Measurements from ENCODE around the gene MS4A3. TPM values are rescaled to one million over a fixed set of nuclear protein-coding genes. Genes with fewer than 3 reads are reported as not detected.
"Not testable (repeated sequence)": the region's sequence is repeated elsewhere in the genome, so short reads cannot be mapped to it uniquely, and the experiment has no call there.

The MS4A3 gene
- total and polyA plus RNA-seq, 2 donors, result 2.2 to 7.8 TPM

DNA sequence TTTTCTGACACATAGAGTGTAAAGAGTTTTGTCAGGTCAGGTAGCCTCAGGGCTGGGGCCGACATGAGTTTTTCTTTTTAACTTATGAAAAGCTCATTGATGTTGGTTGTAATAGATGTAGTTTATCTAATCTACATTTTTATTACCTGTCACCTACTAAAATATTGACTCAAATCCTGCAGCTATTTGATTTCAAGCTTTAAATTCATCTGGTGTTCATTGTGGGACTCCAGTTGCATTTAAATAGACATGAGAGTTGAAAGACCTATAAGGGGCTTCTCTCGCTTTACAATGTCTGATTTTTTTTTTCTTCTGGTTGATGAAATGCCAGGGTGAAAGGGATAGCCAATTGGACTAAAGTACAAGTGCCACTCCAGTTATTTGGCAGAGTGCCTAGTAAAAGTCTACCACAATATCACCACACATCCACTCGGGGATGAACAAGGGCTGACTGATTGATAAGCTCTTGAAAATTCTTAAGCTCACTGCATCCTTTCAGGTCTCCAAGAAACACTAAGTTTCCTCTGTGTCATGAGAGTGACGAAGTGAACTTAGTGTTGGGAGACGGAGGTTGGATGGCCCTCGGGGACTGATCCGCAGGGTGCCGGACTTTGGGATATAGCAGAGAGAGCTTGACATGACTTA, 48.1 kb downstream of the MS4A3 start:
- WGBS, result 94% methylated on average over 8 of the region's 8 CpGs
- H3K27me3 ChIP-seq (ENCODE audit: control insufficient read depth in 2 of 2, insufficient read depth in 1 of 2, low read length in 1 of 2); H3K4me3 ChIP-seq (ENCODE audit: low read length in 2 of 2); H3K27ac ChIP-seq (ENCODE audit: low read depth in 1 of 2, low read length in 1 of 2); DNase-seq (ENCODE audit: low read depth in 6 of 9, low spot score in 9 of 9); H3K4me1 ChIP-seq (ENCODE audit: control insufficient read depth in 2 of 2, insufficient read depth in 2 of 2, low read length in 2 of 2); H3K9me3 ChIP-seq (ENCODE audit: control insufficient read depth in 2 of 2, insufficient read depth in 1 of 2, low read length in 1 of 2); H3K36me3 ChIP-seq (ENCODE audit: control insufficient read depth in 2 of 2, insufficient read depth in 2 of 2, low read length in 1 of 2): not testable (repeated sequence)

DNA sequence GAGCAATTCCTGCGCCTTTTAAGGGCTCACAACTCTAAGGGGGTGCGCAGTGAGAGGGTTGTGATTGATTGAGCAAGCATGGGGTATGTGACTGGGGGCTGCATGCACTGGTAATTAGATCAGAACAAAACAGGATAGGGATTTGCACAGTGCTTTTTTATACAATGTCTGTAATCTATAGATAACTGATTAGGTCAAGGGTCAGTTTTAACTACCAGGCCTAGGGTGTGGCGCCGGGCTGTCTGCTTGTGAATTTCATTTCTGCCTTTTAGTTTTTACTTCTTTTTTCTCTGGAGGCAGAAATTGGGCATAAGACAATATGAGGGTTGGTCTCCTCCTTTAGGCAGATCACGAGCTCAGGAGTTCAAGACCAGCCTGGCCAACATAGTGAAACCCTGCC, 52.2 kb downstream of the MS4A3 start:
- not testable (repeated sequence) for H3K27ac ChIP-seq (ENCODE audit: low read depth in 1 of 2, low read length in 1 of 2); H3K9me3 ChIP-seq (ENCODE audit: control insufficient read depth in 2 of 2, insufficient read depth in 1 of 2, low read length in 1 of 2); H3K36me3 ChIP-seq (ENCODE audit: control insufficient read depth in 2 of 2, insufficient read depth in 2 of 2, low read length in 1 of 2); H3K4me3 ChIP-seq (ENCODE audit: low read length in 2 of 2); H3K4me1 ChIP-seq (ENCODE audit: control insufficient read depth in 2 of 2, insufficient read depth in 2 of 2, low read length in 2 of 2); H3K27me3 ChIP-seq (ENCODE audit: control insufficient read depth in 2 of 2, insufficient read depth in 1 of 2, low read length in 1 of 2); DNase-seq (ENCODE audit: low read depth in 6 of 9, low spot score in 9 of 9)
- WGBS, result 98% methylated on average over 5 of the region's 5 CpGs

DNA sequence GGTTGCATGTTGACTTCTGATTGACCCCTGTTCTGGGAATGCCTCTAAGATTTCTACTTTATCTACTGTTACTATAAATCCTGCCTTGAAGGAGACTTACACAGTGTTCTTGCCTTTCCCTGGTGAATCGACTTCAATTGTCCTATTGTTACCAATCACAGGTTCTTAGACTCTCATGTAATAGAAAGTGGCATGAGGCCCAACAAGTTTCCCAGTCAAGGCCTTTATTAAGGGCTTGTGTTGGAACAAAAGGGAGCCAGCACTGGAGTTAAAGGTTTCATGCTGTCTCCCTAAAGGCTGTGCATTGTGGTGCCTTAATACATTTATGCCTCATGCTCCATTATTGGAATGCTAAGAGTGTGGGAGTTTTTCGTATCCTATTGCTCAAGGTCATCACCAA, 55.3 kb downstream of the MS4A3 start:
- no peak for DNase-seq (ENCODE audit: low read depth in 6 of 9, low spot score in 9 of 9)
- no peaks in the 10 kb centered on the region for H3K9me3 ChIP-seq (ENCODE audit: control insufficient read depth in 2 of 2, insufficient read depth in 1 of 2, low read length in 1 of 2)
- H3K27ac ChIP-seq (ENCODE audit: low read depth in 1 of 2, low read length in 1 of 2), result no peak overlapping the region
- no peak overlapping the region for H3K4me3 ChIP-seq (ENCODE audit: low read length in 2 of 2)
- no peaks in the 10 kb centered on the region for H3K4me1 ChIP-seq (ENCODE audit: control insufficient read depth in 2 of 2, insufficient read depth in 2 of 2, low read length in 2 of 2)
- H3K36me3 ChIP-seq (ENCODE audit: control insufficient read depth in 2 of 2, insufficient read depth in 2 of 2, low read length in 1 of 2), result no peaks in the 10 kb centered on the region
- no peaks in the 10 kb centered on the region for H3K27me3 ChIP-seq (ENCODE audit: control insufficient read depth in 2 of 2, insufficient read depth in 1 of 2, low read length in 1 of 2)
- 88% methylated on average over 2 of the region's 2 CpGs for WGBS

DNA sequence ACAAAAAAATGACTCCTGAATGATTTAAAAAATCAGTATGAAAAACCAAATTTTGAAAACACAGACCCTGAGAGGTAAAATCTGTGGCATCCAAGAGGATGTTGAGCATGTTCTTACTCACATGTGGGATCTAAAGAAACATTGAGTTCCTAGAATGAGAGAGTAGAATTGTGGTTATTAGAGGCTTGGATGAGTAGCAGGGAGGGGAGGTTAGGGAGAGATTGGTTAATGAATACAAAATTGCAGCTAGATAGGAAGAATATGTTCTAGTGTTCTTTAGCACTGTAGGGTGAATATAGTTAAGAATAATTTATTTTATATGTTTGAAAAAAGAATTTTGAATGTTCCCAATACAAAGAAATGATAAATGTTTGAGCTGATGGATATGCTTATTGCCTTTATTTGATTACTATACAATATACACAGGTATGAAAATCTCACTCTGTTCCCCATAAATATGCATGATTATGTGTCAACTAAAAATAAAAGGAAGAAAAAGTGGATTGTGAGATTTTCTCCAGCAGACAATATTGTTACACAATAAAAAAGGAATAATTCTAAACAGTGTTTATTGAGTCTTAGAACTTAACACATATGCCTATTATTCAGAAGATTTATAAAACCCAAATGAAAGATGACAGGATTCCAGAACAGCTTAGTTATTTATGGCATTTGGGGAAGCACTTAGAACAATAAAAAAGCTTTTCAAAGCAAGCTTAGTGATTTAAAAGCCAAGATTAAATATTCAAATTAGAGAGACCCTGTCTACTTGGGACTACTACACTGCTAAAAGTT, 60.7 kb downstream of the MS4A3 start:
- Histone ChIP-seq H3K9me3 (ENCODE audit: control insufficient read depth in 2 of 2, insufficient read depth in 1 of 2, low read length in 1 of 2) (no peaks in the 10 kb centered on the region), H3K27me3 (ENCODE audit: control insufficient read depth in 2 of 2, insufficient read depth in 1 of 2, low read length in 1 of 2) (no peaks in the 10 kb centered on the region), H3K36me3 (ENCODE audit: control insufficient read depth in 2 of 2, insufficient read depth in 2 of 2, low read length in 1 of 2) (no peaks in the 10 kb centered on the region), H3K27ac (ENCODE audit: low read depth in 1 of 2, low read length in 1 of 2) (no peak overlapping the region), H3K4me3 (ENCODE audit: low read length in 2 of 2) (no peak overlapping the region), H3K4me1 (ENCODE audit: control insufficient read depth in 2 of 2, insufficient read depth in 2 of 2, low read length in 2 of 2) (no peaks in the 10 kb centered on the region)
- DNase-seq (ENCODE audit: low read depth in 6 of 9, low spot score in 9 of 9), result no peak

DNA sequence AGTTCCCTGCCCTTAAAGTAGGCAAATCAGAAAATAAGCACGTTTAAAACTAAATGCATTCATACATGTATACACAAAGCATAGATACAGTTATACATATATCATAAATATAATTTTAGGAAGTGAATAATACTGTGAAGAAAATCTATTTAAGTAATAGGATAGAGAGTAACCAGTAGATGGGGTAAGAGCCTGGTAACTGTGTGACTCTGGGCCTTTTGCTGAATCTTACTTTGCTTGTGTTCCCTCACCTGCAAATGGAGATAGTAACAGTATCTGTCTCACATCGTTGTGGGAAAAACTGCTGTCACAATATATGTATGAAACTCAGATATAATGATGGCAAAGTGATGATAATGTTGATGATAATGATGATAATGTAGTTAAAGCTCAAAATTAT, 61.9 kb downstream of the MS4A3 start:
- no peaks in the 10 kb centered on the region for H3K4me1 ChIP-seq (ENCODE audit: control insufficient read depth in 2 of 2, insufficient read depth in 2 of 2, low read length in 2 of 2)
- H3K36me3 ChIP-seq (ENCODE audit: control insufficient read depth in 2 of 2, insufficient read depth in 2 of 2, low read length in 1 of 2), result no peaks in the 10 kb centered on the region
- H3K9me3 ChIP-seq (ENCODE audit: control insufficient read depth in 2 of 2, insufficient read depth in 1 of 2, low read length in 1 of 2), result no peaks in the 10 kb centered on the region
- DNase-seq (ENCODE audit: low read depth in 6 of 9, low spot score in 9 of 9), result no peak
- no peaks in the 10 kb centered on the region for H3K27me3 ChIP-seq (ENCODE audit: control insufficient read depth in 2 of 2, insufficient read depth in 1 of 2, low read length in 1 of 2)
- H3K4me3 ChIP-seq (ENCODE audit: low read length in 2 of 2), result no peak overlapping the region
- H3K27ac ChIP-seq (ENCODE audit: low read depth in 1 of 2, low read length in 1 of 2), result no peak overlapping the region
- 90% methylated on average over 2 of the region's 2 CpGs for WGBS

DNA sequence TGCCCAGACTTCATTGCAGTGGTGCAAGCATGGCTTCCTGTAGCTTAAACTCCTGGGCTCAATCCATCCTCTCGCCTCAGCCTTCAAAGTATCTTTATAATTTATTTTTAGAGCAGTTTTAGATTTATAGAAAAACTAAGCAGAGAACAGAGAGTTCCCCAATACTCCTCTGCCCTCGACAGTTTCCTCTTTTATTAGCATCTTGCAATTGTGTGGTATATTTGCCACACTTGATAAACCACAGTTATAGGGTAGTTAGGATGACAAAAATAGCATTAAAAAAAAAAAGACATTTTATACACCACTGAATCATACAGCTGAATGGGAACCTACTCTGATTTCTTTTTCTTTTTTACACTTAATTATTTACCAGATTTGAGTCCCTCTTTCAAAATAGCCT, 63.2 kb downstream of the MS4A3 start:
- Histone ChIP-seq H3K27me3 (ENCODE audit: control insufficient read depth in 2 of 2, insufficient read depth in 1 of 2, low read length in 1 of 2) (no peaks in the 10 kb centered on the region), H3K27ac (ENCODE audit: low read depth in 1 of 2, low read length in 1 of 2) (no peak overlapping the region), H3K4me1 (ENCODE audit: control insufficient read depth in 2 of 2, insufficient read depth in 2 of 2, low read length in 2 of 2) (no peaks in the 10 kb centered on the region), H3K4me3 (ENCODE audit: low read length in 2 of 2) (no peak overlapping the region), H3K36me3 (ENCODE audit: control insufficient read depth in 2 of 2, insufficient read depth in 2 of 2, low read length in 1 of 2) (no peaks in the 10 kb centered on the region), H3K9me3 (ENCODE audit: control insufficient read depth in 2 of 2, insufficient read depth in 1 of 2, low read length in 1 of 2) (no peaks in the 10 kb centered on the region)
- WGBS, result 37% methylated on average over 2 of the region's 2 CpGs
- no peak for DNase-seq (ENCODE audit: low read depth in 6 of 9, low spot score in 9 of 9)

Other genes with a start within 250 kb of the MS4A3 start
- gene MRPL16, start 245.9 kb upstream of the MS4A3 start, total RNA-seq, result 58.1 TPM
- 67.7 TPM for gene MRPL16, start 245.9 kb upstream of the MS4A3 start, polyA plus RNA-seq
- not detected for gene CBLIF, start 211.2 kb upstream of the MS4A3 start, total RNA-seq
- gene CBLIF, start 211.2 kb upstream of the MS4A3 start, polyA plus RNA-seq, result 0.05 TPM
- 2.1 TPM for gene TCN1, start 190.2 kb upstream of the MS4A3 start, total RNA-seq
- gene TCN1, start 190.2 kb upstream of the MS4A3 start, polyA plus RNA-seq, result 1.4 TPM
- gene OOSP3, start 177.9 kb upstream of the MS4A3 start, total RNA-seq, result not detected
- 0.05 TPM for gene OOSP3, start 177.9 kb upstream of the MS4A3 start, polyA plus RNA-seq
- not detected for gene OOSP1, start 118.2 kb upstream of the MS4A3 start, total RNA-seq
- gene OOSP1, start 118.2 kb upstream of the MS4A3 start, polyA plus RNA-seq, result not detected
- gene OOSP4A, start 92.6 kb upstream of the MS4A3 start, total RNA-seq, result not detected
- 0.18 TPM for gene OOSP4A, start 92.6 kb upstream of the MS4A3 start, polyA plus RNA-seq
- gene OOSP4B, start 39.5 kb upstream of the MS4A3 start, total RNA-seq, result not detected
- 0.07 TPM for gene OOSP4B, start 39.5 kb upstream of the MS4A3 start, polyA plus RNA-seq
- gene OOSP2, start 16.3 kb upstream of the MS4A3 start, total RNA-seq, result not detected
- 0.14 TPM for gene OOSP2, start 16.3 kb upstream of the MS4A3 start, polyA plus RNA-seq
- gene MS4A2, start 32.0 kb downstream of the MS4A3 start, total RNA-seq, result 0.42 TPM
- gene MS4A2, start 32.0 kb downstream of the MS4A3 start, polyA plus RNA-seq, result 0.05 TPM
- 102 TPM for gene MS4A6A, start 126.4 kb downstream of the MS4A3 start, total RNA-seq
- gene MS4A6A, start 126.4 kb downstream of the MS4A3 start, polyA plus RNA-seq, result 174 TPM
- 0.24 TPM for gene MS4A4E, start 186.5 kb downstream of the MS4A3 start, total RNA-seq
- gene MS4A4E, start 186.5 kb downstream of the MS4A3 start, polyA plus RNA-seq, result 1.9 TPM
- gene MS4A4A, start 224.0 kb downstream of the MS4A3 start, total RNA-seq, result 14.1 TPM
- gene MS4A4A, start 224.0 kb downstream of the MS4A3 start, polyA plus RNA-seq, result 55.6 TPM

Data from thymus (tissue), 11 donors.